Karpas-422 (cell line): ENCODE data around the gene BICC1. TPM values are rescaled to one million over a fixed set of nuclear protein-coding genes. Genes with fewer than 3 reads are reported as not detected.

Experiments
- DNase-seq: peaks from one replicate; pipeline ENCODE4 v3.0.0-alpha.2; 2015
- H2AFZ ChIP-seq: fragments of 200-600 bp; sonication (generic); 2 replicates; pipeline ENCODE4 v1.6.1; 2014; ENCODE audit warnings: antibody characterized with exemption, low read length, mixed read lengths
- H3K27ac ChIP-seq: fragments of 200-600 bp; sonication (generic); 2 replicates; pipeline ENCODE4 v1.5.1; 2014; ENCODE audit warnings: mild to moderate bottlenecking, low read length, moderate library complexity
- H3K27me3 ChIP-seq: fragments of 200-600 bp; sonication (generic); 2 replicates; pipeline ENCODE4 v1.6.1; 2014; ENCODE audit warnings: low read length, mixed read lengths
- H3K36me3 ChIP-seq: fragments of 200-600 bp; sonication (generic); 2 replicates; pipeline ENCODE4 v1.6.1; 2014; ENCODE audit warnings: low read length, mixed read lengths; ENCODE audit not compliant: insufficient read depth
- H3K4me1 ChIP-seq: fragments of 200-600 bp; sonication (generic); 2 replicates; pipeline ENCODE4 v1.6.1; 2014; ENCODE audit warnings: mild to moderate bottlenecking, low read length, mixed read lengths
- H3K4me2 ChIP-seq: fragments of 200-600 bp; sonication (generic); 2 replicates; pipeline ENCODE4 v1.6.1; 2014; ENCODE audit warnings: low read length, low read depth, mild to moderate bottlenecking; ENCODE audit not compliant: poor library complexity, severe bottlenecking
- H3K4me3 ChIP-seq: fragments of 200-600 bp; sonication (generic); 2 replicates; pipeline ENCODE4 v1.5.1; 2014; ENCODE audit warnings: mild to moderate bottlenecking, antibody characterized with exemption, low read length, mixed read lengths
- H3K79me2 ChIP-seq: fragments of 200-600 bp; sonication (generic); 2 replicates; pipeline ENCODE4 v1.6.1; 2014; ENCODE audit warnings: mild to moderate bottlenecking, low read length, mixed read lengths
- H3K9ac ChIP-seq: fragments of 200-600 bp; sonication (generic); 2 replicates; pipeline ENCODE4 v1.6.0; 2014; ENCODE audit warnings: low read length
- H3K9me2 ChIP-seq: fragments of 200-600 bp; sonication (generic), shearing (Covaris generic); replicated peaks from 2 replicates; pipeline ENCODE4 v1.6.0; 2014; ENCODE audit warnings: mild to moderate bottlenecking, low read length, moderate library complexity; ENCODE audit not compliant: insufficient read depth
- H3K9me3 ChIP-seq: fragments of 300-700, 200-600 bp; sonication (generic); 2 replicates; pipeline ENCODE4 v1.6.1; 2014; ENCODE audit warnings: low read length, mixed read lengths
- H4K20me1 ChIP-seq: fragments of 200-600 bp; sonication (generic); 2 replicates; pipeline ENCODE4 v1.6.1; 2014; ENCODE audit warnings: mild to moderate bottlenecking, antibody characterized with exemption, low read length, low read depth; ENCODE audit not compliant: insufficient read depth
- total RNA-seq: library from RNA; depleted of rRNA; stranded (reverse); fragments of >200 nt; shearing (Covaris generic); gene quantifications from 2 replicates; pipeline ENCODE4 v1.2.3, GENCODE V29; 2014; ENCODE audit warnings: low replicate concordance

The BICC1 gene
- total RNA-seq, 1 experiment from 2014 or later: not detected

DNA sequence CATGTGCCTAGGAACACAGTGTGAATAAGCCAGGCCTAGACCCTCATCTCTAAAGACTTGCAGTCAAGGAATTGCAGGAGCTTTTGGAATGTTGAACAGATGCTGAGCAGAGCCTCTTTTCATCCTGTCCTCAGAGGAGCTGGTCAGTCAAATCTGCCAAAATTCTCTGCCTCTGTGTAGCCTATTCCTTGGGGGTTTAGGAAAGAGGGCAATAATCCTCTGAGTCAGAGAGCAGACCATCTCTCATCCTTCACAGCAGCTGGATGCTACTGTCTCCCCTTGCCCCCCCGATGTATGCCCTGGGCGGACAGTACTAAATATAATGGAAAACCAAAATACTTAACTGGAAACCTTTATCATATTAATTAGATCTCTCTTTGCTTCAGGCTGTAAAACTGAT is 52.6 kb downstream of the BICC1 start:
- Histone ChIP-seq H3K4me1 (no peaks in the 10 kb centered on the region), H4K20me1 (no peaks in the 10 kb centered on the region), H2AFZ (no peak overlapping the region), H3K9ac (no peak overlapping the region), H3K9me2 (no peaks in the 10 kb centered on the region), H3K27me3 (peaks cover 2% of the 10 kb centered on the region; the same call in 1 of the 2 replicates), H3K9me3 (no peaks in the 10 kb centered on the region), H3K4me3 (no peak overlapping the region), H3K27ac (no peak overlapping the region), H3K36me3 (no peaks in the 10 kb centered on the region), H3K79me2 (no peaks in the 10 kb centered on the region), H3K4me2 (no peak overlapping the region)
- DNase-seq: no peak

DNA sequence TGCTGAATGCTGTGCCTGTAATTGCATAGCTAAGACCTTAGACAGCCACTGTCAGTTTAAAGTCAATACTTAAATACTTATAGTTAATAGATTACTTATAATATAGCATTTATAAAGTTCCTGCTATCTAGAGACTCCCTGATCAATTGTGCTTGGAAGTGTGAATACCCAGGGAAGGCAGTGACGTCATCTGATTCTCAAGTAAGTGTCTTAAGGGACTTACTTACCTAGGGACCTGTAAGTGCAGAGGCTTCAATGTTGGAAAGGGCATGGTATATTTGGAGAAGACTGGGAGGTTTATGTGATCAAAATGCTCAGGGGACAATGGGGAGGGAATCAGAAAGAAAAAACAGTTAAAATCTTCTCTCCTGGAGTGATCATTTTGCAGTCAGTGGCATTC is 55.0 kb downstream of the BICC1 start:
- no peaks in the 10 kb centered on the region for H3K9me3 ChIP-seq
- no peaks in the 10 kb centered on the region for H3K9me2 ChIP-seq
- H4K20me1 ChIP-seq: no peaks in the 10 kb centered on the region
- H3K36me3 ChIP-seq: no peaks in the 10 kb centered on the region
- no peak overlapping the region for H2AFZ ChIP-seq
- no peak overlapping the region for H3K9ac ChIP-seq
- no peaks in the 10 kb centered on the region for H3K4me1 ChIP-seq
- no peaks in the 10 kb centered on the region for H3K27me3 ChIP-seq
- H3K4me2 ChIP-seq: no peak overlapping the region
- H3K27ac ChIP-seq: no peak overlapping the region
- DNase-seq: no peak
- no peaks in the 10 kb centered on the region for H3K79me2 ChIP-seq
- H3K4me3 ChIP-seq: no peak overlapping the region

DNA sequence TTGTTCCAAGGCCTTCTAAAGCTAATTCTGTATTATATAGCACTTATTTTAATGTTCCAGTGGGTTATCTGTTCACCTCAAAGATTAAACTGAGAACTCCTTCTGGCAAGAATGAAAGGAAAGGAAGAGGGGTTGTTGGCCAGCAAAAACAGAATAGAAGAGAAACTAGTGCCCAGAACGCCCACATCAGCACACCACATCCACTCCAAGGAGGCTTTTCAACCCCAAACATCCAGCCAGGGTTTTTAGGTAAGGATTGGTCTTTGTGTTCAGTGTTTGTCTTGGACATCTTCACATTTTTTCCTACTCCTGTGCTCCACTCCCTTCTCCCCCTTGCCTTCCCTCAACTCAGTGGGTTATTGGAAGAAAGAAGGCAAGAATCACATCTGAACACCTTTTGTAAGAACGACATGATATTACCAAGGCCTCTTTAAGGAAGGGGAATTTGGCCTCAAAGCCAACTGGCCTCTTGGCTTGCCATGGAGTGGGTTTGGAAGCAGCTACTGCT is 55.8 kb downstream of the BICC1 start:
- no peak overlapping the region for H3K4me3 ChIP-seq
- H2AFZ ChIP-seq: no peak overlapping the region

DNA sequence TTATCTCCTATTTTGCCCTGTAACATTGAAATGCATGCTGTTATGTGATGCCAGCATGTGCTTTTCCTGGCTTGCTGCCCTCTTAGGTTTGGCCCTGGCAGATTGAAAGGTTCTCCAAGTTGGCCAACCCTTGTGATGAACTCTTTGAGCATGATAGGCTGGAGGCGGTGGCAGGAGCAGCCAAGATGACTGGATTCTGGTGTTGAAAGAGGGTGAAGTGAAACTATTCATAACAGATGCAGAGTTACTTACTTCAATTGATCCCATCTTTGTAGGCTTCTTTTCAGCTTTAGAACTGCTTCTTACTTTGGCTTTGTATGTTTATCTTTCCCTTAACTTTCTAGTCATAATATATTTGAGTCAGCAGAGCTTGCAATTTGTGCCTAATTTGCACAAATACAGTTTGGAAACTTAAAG is 57.6 kb downstream of the BICC1 start:
- no peak for DNase-seq
- no peaks in the 10 kb centered on the region for H3K9me2 ChIP-seq
- no peak overlapping the region for H3K9ac ChIP-seq
- no peaks in the 10 kb centered on the region for H3K27me3 ChIP-seq
- H3K4me1 ChIP-seq: no peaks in the 10 kb centered on the region
- no peaks in the 10 kb centered on the region for H4K20me1 ChIP-seq
- H3K79me2 ChIP-seq: no peaks in the 10 kb centered on the region
- H3K27ac ChIP-seq: no peak overlapping the region
- no peaks in the 10 kb centered on the region for H3K9me3 ChIP-seq
- H3K36me3 ChIP-seq: no peaks in the 10 kb centered on the region
- no peak overlapping the region for H3K4me2 ChIP-seq
- no peak overlapping the region for H3K4me3 ChIP-seq
- no peak overlapping the region for H2AFZ ChIP-seq

More for the DNA sequence above, 55.8 kb downstream of the BICC1 start:
- Histone ChIP-seq H3K9ac (no peak overlapping the region), H3K36me3 (no peaks in the 10 kb centered on the region), H3K4me2 (no peak overlapping the region), H3K9me3 (no peaks in the 10 kb centered on the region), H3K27ac (no peak overlapping the region), H3K9me2 (no peaks in the 10 kb centered on the region), H3K27me3 (no peaks in the 10 kb centered on the region), H4K20me1 (no peaks in the 10 kb centered on the region), H3K79me2 (no peaks in the 10 kb centered on the region), H3K4me1 (no peaks in the 10 kb centered on the region)
- DNase-seq: no peak

DNA sequence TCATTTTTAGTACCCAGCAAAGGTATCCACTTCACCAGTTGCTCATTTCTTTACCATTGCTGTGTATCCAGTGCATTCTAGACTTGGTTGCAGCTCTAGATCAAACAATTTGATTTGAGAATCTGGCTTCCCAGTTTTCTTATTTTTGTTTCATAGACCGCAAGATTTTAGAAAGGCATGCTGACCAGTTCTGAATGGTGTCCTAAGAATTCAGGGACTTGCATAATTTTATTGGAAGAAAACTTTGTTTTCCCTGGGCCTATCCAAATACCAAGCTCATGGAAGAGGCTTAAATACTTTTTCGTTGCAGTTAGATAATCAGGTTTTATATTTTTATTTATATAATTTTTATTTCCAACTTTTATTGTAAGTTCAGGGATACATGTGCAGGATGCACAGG is 58.3 kb downstream of the BICC1 start:
- Histone ChIP-seq H3K4me2 (no peak overlapping the region), H3K9me2 (no peaks in the 10 kb centered on the region), H3K9me3 (no peaks in the 10 kb centered on the region), H3K4me1 (no peaks in the 10 kb centered on the region), H4K20me1 (no peaks in the 10 kb centered on the region), H3K36me3 (no peaks in the 10 kb centered on the region), H3K79me2 (no peaks in the 10 kb centered on the region), H3K27ac (no peak overlapping the region), H3K27me3 (no peaks in the 10 kb centered on the region), H3K4me3 (no peak overlapping the region), H3K9ac (no peak overlapping the region), H2AFZ (no peak overlapping the region)
- no peak for DNase-seq

DNA sequence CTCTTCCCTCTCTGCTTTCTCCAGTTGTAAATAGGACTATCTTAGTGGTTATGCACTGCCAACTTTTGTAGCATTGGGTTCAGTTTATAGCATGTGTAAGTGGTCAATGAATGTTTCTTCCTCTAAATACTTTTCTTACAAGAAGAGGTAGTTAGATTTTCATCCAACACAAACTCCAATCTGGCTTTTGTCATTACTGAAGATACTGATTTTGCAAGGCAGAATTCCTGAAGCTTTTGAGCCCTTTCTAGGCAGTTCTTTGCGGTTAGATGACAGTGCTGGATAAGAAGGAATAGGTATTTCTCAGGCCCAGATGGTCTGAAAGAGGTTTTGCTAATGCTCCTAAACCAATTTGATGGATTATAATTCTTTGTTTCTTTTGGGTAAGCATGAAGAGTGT is 60.5 kb downstream of the BICC1 start:
- no peaks in the 10 kb centered on the region for H3K27me3 ChIP-seq
- no peaks in the 10 kb centered on the region for H3K4me1 ChIP-seq
- H3K4me2 ChIP-seq: no peak overlapping the region
- H3K27ac ChIP-seq: no peak overlapping the region
- H3K36me3 ChIP-seq: no peaks in the 10 kb centered on the region
- H3K9me3 ChIP-seq: no peaks in the 10 kb centered on the region
- no peak overlapping the region for H2AFZ ChIP-seq
- no peaks in the 10 kb centered on the region for H3K9me2 ChIP-seq
- H3K4me3 ChIP-seq: no peak overlapping the region
- DNase-seq: no peak
- H4K20me1 ChIP-seq: no peaks in the 10 kb centered on the region
- no peak overlapping the region for H3K9ac ChIP-seq
- H3K79me2 ChIP-seq: no peaks in the 10 kb centered on the region

DNA sequence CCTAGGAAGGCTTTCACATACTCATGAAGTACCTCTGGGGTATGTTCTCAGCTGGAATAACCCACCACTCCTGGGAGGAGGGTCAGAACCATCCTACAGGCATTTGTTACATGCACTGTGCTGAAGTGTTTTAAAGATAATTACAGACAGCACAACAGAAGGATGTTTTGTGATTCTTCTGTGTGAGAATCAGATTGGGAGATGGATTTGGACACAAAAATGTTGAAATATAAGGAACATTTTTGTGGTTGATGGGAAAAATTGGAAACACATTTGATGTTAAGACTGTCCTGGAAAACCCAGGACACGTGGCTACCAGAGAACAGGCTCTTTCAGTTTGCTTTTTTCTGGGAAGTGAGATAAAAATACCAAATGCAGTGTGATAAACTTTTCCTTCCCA is 61.4 kb downstream of the BICC1 start:
- H3K9me2 ChIP-seq: no peaks in the 10 kb centered on the region
- DNase-seq: no peak

DNA sequence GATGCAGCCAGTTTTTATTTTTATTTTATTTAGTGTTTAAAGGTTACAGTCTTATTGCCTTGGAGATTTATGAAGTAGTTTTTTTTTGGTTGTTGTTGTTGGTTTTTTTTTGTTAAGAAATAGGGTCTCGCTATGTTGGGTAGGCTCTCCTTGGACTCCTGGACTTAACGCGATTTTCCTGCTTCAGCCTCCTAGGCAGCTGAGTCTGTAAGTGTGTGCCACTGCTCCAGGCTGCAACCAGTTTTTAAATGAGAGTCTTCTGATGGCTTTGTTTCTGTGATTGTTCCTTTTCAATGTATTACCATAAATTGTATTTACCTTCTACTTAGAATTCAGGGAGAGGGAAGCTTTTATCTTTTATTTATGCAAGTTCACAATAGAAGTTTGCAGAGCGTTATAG is 62.8 kb downstream of the BICC1 start:
- H3K27ac ChIP-seq: no peak overlapping the region
- H3K4me2 ChIP-seq: no peak overlapping the region
- H2AFZ ChIP-seq: no peak overlapping the region
- no peaks in the 10 kb centered on the region for H3K79me2 ChIP-seq
- no peak overlapping the region for H3K9ac ChIP-seq
- H3K27me3 ChIP-seq: no peaks in the 10 kb centered on the region
- H4K20me1 ChIP-seq: no peaks in the 10 kb centered on the region
- no peaks in the 10 kb centered on the region for H3K4me1 ChIP-seq
- no peak overlapping the region for H3K4me3 ChIP-seq
- no peaks in the 10 kb centered on the region for H3K36me3 ChIP-seq
- no peaks in the 10 kb centered on the region for H3K9me2 ChIP-seq
- no peaks in the 10 kb centered on the region for H3K9me3 ChIP-seq
- no peak for DNase-seq

More for the DNA sequence above, 61.4 kb downstream of the BICC1 start:
- H3K4me3 ChIP-seq: no peak overlapping the region
- H3K79me2 ChIP-seq: no peaks in the 10 kb centered on the region
- no peak overlapping the region for H2AFZ ChIP-seq
- no peak overlapping the region for H3K9ac ChIP-seq
- no peak overlapping the region for H3K27ac ChIP-seq
- H4K20me1 ChIP-seq: no peaks in the 10 kb centered on the region
- H3K4me1 ChIP-seq: no peaks in the 10 kb centered on the region
- H3K27me3 ChIP-seq: no peaks in the 10 kb centered on the region
- no peak overlapping the region for H3K4me2 ChIP-seq
- H3K9me3 ChIP-seq: no peaks in the 10 kb centered on the region
- no peaks in the 10 kb centered on the region for H3K36me3 ChIP-seq
